ENCODE results near the gene GSK3A. TPM values are rescaled to one million over a fixed set of nuclear protein-coding genes. Genes with fewer than 3 reads are reported as not detected.

Gene GSK3A
- total RNA-seq, 6 experiments from 2014 or later: 12.3 to 14.8 (median 13.5) TPM

- Histone ChIP-seq H3K4me1 (peaks cover 0 to 35% (median 17%) of the 10 kb centered on the region in 4 donors), H3K9me3 (no peaks in the 10 kb centered on the region), H3K27ac (no peak overlapping the region), H3K4me3 (no peak overlapping the region), H3K27me3 (no peaks in the 10 kb centered on the region), H3K36me3 (peaks cover 0 to 25% (median 8%) of the 10 kb centered on the region in 4 donors)
- intact Hi-C loops (cut with DNase I): no loop called here
- DNase-seq (no peak), ATAC-seq (no peak)
- WGBS (ENCODE audit: insufficient coverage, low coverage, low lambda C conversion rate, missing lambda C conversion rate): 50% methylated on average over 1 of the region's 3 CpGs
- no peak for TF ChIP-seq CTCF (IDR thresholded peaks at IDR 0.05)
- TF ChIP-seq POLR2A (IDR thresholded peaks at IDR 0.05): no peak
Observed at GRCh38 chr19:42276284-42276683, 33.9 kb upstream of the GSK3A start.

GRCh38 chr19:42275517-42275916 lies 33.1 kb upstream of the GSK3A start:
- no peak for DNase-seq
- TF ChIP-seq CTCF (IDR thresholded peaks at IDR 0.05): no peak
- TF ChIP-seq POLR2A (IDR thresholded peaks at IDR 0.05): no peak
- Histone ChIP-seq H3K4me1 (peaks cover 0 to 37% (median 15%) of the 10 kb centered on the region in 4 donors), H3K36me3 (peaks cover 0 to 25% (median 8%) of the 10 kb centered on the region in 4 donors), H3K9me3 (no peaks in the 10 kb centered on the region), H3K27me3 (no peaks in the 10 kb centered on the region), H3K27ac (no peak overlapping the region), H3K4me3 (no peak overlapping the region)
- 90% methylated on average over 1 of the region's 3 CpGs for WGBS (ENCODE audit: insufficient coverage, low coverage, low lambda C conversion rate, missing lambda C conversion rate)
- intact Hi-C loops (cut with DNase I): no loop called here
- no peak for ATAC-seq

- no peak for TF ChIP-seq POLR2A (IDR thresholded peaks at IDR 0.05)
- no peak for TF ChIP-seq CTCF (IDR thresholded peaks at IDR 0.05)
- no peak overlapping the region for H3K27ac ChIP-seq
- peaks cover 0 to 39% (median 15%) of the 10 kb centered on the region in 4 donors for H3K4me1 ChIP-seq
- no peak for DNase-seq
- no peaks in the 10 kb centered on the region for H3K9me3 ChIP-seq
- WGBS (ENCODE audit: insufficient coverage, low coverage, low lambda C conversion rate, missing lambda C conversion rate): 66% methylated on average over 3 of the region's 7 CpGs
- peaks cover 0 to 25% (median 8%) of the 10 kb centered on the region in 4 donors for H3K36me3 ChIP-seq
- H3K27me3 ChIP-seq: no peaks in the 10 kb centered on the region
- ATAC-seq: no peak
- H3K4me3 ChIP-seq: no peak overlapping the region
- intact Hi-C loops (cut with DNase I): no loop called here
Observed at GRCh38 chr19:42275103-42275502, 32.7 kb upstream of the GSK3A start.

GRCh38 chr19:42274065-42274682 lies 31.8 kb upstream of the GSK3A start:
- intact Hi-C loops (cut with DNase I): no loop called here
- Histone ChIP-seq H3K9me3 (no peaks in the 10 kb centered on the region), H3K36me3 (peaks cover 0 to 25% (median 8%) of the 10 kb centered on the region in 4 donors), H3K27me3 (no peaks in the 10 kb centered on the region), H3K4me3 (no peak overlapping the region), H3K27ac (no peak overlapping the region), H3K4me1 (peaks cover 0 to 34% (median 11%) of the 10 kb centered on the region in 4 donors)
- DNase-seq (no peak), ATAC-seq (no peak)
- no peak for TF ChIP-seq CTCF (IDR thresholded peaks at IDR 0.05)
- TF ChIP-seq POLR2A (IDR thresholded peaks at IDR 0.05): no peak
- WGBS (ENCODE audit: insufficient coverage, low coverage, low lambda C conversion rate, missing lambda C conversion rate): 87% methylated on average over 10 of the region's 22 CpGs
